ENCODE results near the gene IFNGR2. TPM values are rescaled to one million over a fixed set of nuclear protein-coding genes. Genes with fewer than 3 reads are reported as not detected.
"Not testable (repeated sequence)": the region's sequence is repeated elsewhere in the genome, so short reads cannot be mapped to it uniquely, and the experiment has no call there.

The IFNGR2 gene
- polyA plus RNA-seq, 1 of the 3 experiments (the other 2 are of a cell fraction), result 92.4 TPM

DNA sequence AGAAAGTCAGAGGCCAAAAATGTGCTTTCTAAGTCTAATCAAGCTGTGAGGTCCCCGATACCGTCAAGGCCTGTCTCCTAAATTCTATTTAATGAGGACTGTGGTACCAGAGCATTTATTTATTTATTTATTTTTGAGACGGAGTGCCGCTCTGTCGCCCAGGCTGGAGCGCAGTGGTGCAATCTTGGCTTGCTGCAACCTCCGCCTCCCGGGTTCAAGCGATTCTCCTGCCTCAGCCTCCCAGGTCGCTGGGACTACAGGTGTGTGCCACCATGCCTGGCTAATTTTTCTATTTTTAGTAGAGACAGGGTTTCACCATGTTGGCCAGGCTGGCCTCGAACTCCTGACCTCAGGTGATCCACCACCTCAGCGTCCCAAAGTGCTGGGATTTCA lies 9.2 kb downstream of the IFNGR2 start:
- POLR2A ChIA-PET; H3K4me3 ChIP-seq (ENCODE audit: low read depth in 2 of 2, low read length in 1 of 2); H3K9me2 ChIP-seq; H3K9ac ChIP-seq; H3K4me2 ChIP-seq; H3K9me3 ChIP-seq; H3K27ac ChIP-seq (ENCODE audit: low read depth in 2 of 2, low read length in 1 of 2); H2AFZ ChIP-seq (ENCODE audit: low read depth); H3K27me3 ChIP-seq (ENCODE audit: insufficient read depth); DNase-seq: not testable (repeated sequence)
- Histone ChIP-seq H3K79me2 (ENCODE audit: insufficient read depth) (peaks cover 97% of the 10 kb centered on the region), H4K20me1 (ENCODE audit: insufficient read depth) (peaks cover 71% of the 10 kb centered on the region), H3K4me1 (ENCODE audit: control insufficient read depth in 1 of 2, insufficient read depth in 2 of 2, low read depth in 1 of 2, low read length in 1 of 2) (peaks cover 0 to 10% of the 10 kb centered on the region in 2 experiments; a peak in 1 of 4 replicates), H3F3A (replicated peaks; ENCODE audit: insufficient read depth) (peaks cover 20% of the 10 kb centered on the region), H3K36me3 (replicated peaks in 1 of 2; ENCODE audit: control insufficient read depth in 1 of 2, insufficient read depth in 2 of 2, low read length in 1 of 2) (peaks cover 24 to 30% of the 10 kb centered on the region in 2 experiments)
- CTCF ChIA-PET, result interaction anchor here (0.9 to 1.3 kb wide), 2 partner anchors 51 to 216 kb away, joined by 3 read pairs; no protein-coding TSS in a partner anchor
- 93% methylated on average over 12 of the region's 12 CpGs for WGBS (ENCODE audit: low lambda C conversion rate)

DNA sequence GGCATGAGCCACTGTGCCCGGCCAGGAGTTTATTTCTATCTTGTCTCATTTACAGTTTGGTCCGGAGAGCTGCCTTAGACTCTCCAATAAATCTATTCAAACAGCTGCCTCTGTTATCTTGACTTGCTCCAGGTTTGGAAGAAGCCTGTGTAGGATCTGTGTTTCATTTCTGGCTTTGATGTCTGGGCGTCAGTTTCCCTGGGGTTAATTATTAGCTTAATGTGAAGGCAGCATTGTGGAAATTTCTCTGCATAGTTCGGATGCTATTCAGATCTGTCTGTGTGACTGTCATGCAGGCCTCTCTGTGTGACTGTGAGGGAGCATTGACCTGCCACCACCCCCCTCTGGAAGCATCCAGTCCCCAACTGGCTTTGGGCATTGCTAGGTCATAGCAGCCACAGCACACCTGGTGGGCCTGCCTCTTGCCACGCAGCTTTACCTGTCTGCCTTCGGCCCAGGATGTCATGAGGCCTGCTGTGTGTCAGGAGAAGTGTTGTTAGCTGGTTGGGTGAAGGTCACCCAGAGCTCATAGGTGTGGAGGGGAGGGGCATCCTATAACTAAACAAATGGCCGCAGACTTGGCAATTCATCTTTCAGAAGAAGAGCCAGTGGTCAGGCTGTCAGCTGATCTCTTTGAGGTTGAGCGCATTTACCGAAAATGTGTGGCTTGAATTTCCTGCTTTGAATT lies 9.8 kb downstream of the IFNGR2 start:
- Histone ChIP-seq H3K4me3 (ENCODE audit: low read depth in 2 of 2, low read length in 1 of 2) (no peak overlapping the region), H2AFZ (ENCODE audit: low read depth) (no peak overlapping the region), H3K79me2 (ENCODE audit: insufficient read depth) (peaks cover 97% of the 10 kb centered on the region), H3F3A (replicated peaks; ENCODE audit: insufficient read depth) (peaks cover 21% of the 10 kb centered on the region), H3K9me2 (no peaks in the 10 kb centered on the region), H3K4me2 (no peak overlapping the region), H3K9me3 (no peaks in the 10 kb centered on the region), H4K20me1 (ENCODE audit: insufficient read depth) (peaks cover 71% of the 10 kb centered on the region), H3K4me1 (ENCODE audit: control insufficient read depth in 1 of 2, insufficient read depth in 2 of 2, low read depth in 1 of 2, low read length in 1 of 2) (peaks cover 0 to 10% of the 10 kb centered on the region in 2 experiments; a peak in 1 of 4 replicates), H3K27ac (ENCODE audit: low read depth in 2 of 2, low read length in 1 of 2) (no peak overlapping the region), H3K36me3 (replicated peaks in 1 of 2; ENCODE audit: control insufficient read depth in 1 of 2, insufficient read depth in 2 of 2, low read length in 1 of 2) (peaks cover 28 to 35% of the 10 kb centered on the region in 2 experiments), H3K27me3 (ENCODE audit: insufficient read depth) (no peaks in the 10 kb centered on the region), H3K9ac (no peak overlapping the region)
- 89% methylated on average over 9 of the region's 9 CpGs for WGBS (ENCODE audit: low lambda C conversion rate)
- TF ChIP-seq, protein P1, sequence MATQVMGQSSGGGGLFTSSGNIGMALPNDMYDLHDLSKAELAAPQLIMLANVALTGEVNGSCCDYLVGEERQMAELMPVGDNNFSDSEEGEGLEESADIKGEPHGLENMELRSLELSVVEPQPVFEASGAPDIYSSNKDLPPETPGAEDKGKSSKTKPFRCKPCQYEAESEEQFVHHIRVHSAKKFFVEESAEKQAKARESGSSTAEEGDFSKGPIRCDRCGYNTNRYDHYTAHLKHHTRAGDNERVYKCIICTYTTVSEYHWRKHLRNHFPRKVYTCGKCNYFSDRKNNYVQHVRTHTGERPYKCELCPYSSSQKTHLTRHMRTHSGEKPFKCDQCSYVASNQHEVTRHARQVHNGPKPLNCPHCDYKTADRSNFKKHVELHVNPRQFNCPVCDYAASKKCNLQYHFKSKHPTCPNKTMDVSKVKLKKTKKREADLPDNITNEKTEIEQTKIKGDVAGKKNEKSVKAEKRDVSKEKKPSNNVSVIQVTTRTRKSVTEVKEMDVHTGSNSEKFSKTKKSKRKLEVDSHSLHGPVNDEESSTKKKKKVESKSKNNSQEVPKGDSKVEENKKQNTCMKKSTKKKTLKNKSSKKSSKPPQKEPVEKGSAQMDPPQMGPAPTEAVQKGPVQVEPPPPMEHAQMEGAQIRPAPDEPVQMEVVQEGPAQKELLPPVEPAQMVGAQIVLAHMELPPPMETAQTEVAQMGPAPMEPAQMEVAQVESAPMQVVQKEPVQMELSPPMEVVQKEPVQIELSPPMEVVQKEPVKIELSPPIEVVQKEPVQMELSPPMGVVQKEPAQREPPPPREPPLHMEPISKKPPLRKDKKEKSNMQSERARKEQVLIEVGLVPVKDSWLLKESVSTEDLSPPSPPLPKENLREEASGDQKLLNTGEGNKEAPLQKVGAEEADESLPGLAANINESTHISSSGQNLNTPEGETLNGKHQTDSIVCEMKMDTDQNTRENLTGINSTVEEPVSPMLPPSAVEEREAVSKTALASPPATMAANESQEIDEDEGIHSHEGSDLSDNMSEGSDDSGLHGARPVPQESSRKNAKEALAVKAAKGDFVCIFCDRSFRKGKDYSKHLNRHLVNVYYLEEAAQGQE (IDR thresholded peaks at IDR 0.05; ENCODE audit: low read depth, low read length), result no peak
- no peak for TF ChIP-seq TAF1 (IDR thresholded peaks at IDR 0.05; ENCODE audit: borderline replicate concordance, low read depth, low read length)
- no peak for TF ChIP-seq TEAD4 (IDR thresholded peaks at IDR 0.05; ENCODE audit: borderline replicate concordance, insufficient read depth)
- TF ChIP-seq, protein P2, sequence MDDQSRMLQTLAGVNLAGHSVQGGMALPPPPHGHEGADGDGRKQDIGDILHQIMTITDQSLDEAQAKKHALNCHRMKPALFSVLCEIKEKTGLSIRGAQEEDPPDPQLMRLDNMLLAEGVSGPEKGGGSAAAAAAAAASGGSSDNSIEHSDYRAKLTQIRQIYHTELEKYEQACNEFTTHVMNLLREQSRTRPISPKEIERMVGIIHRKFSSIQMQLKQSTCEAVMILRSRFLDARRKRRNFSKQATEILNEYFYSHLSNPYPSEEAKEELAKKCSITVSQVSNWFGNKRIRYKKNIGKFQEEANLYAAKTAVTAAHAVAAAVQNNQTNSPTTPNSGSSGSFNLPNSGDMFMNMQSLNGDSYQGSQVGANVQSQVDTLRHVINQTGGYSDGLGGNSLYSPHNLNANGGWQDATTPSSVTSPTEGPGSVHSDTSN (IDR thresholded peaks at IDR 0.05), result no peak
- no peak for TF ChIP-seq ELF1 (IDR thresholded peaks at IDR 0.05)
- TF ChIP-seq FOXM1 (IDR thresholded peaks at IDR 0.05; ENCODE audit: low read depth), result no peak
- TF ChIP-seq CHD2 (IDR thresholded peaks at IDR 0.05; ENCODE audit: low read length, partially characterized antibody), result no peak
- TF ChIP-seq RFX5 (IDR thresholded peaks at IDR 0.05; ENCODE audit: low read length), result no peak
- TF ChIP-seq FOXJ3 (CRISPR knock-in tag; IDR thresholded peaks at IDR 0.05), result no peak
- TF ChIP-seq EZH2phosphoT487 (IDR thresholded peaks at IDR 0.05; ENCODE audit: borderline replicate concordance, low read depth), result no peak
- CTCF ChIA-PET, result interaction anchor here (0.9 to 1.3 kb wide), 2 partner anchors 52 to 217 kb away, joined by 3 read pairs; no protein-coding TSS in a partner anchor
- POLR2A ChIA-PET, result no interaction called here
- DNase-seq, result no peak
